OCI-LY1 (cell line): ENCODE measurements around the gene C1orf105.
A peak's percentile ranks its signal among the peaks of the same experiment; 100 is the strongest.
"Not testable (repeated sequence)": the region's sequence is repeated elsewhere in the genome, so short reads cannot be mapped to it uniquely, and the experiment has no call there.

Source experiments
- H2AFZ ChIP-seq: fragments of 200-600 bp; sonication (generic), shearing (Covaris generic); 2 replicates; pipeline ENCODE4 v1.6.0; 2014; ENCODE audit warnings: antibody characterized with exemption, mild to moderate bottlenecking, low read length
- H3F3A ChIP-seq: fragments of 200-600 bp; sonication (generic), shearing (Covaris generic); 2 replicates; pipeline ENCODE4 v1.6.0; 2014; ENCODE audit warnings: mild to moderate bottlenecking, antibody characterized with exemption, low read length, moderate library complexity; ENCODE audit not compliant: insufficient read depth
- H3K27ac ChIP-seq: fragments of 200-600 bp; sonication (generic); 2 replicates; pipeline ENCODE4 v1.5.1; 2014; ENCODE audit warnings: low read length, mixed run types, mild to moderate bottlenecking, low read depth; ENCODE audit not compliant: poor library complexity, severe bottlenecking
- H3K27me3 ChIP-seq: fragments of 200-600 bp; sonication (generic); 2 replicates; pipeline ENCODE4 v1.6.0; 2014; ENCODE audit warnings: antibody characterized with exemption, mild to moderate bottlenecking, low read length, moderate library complexity; ENCODE audit not compliant: insufficient read depth
- H3K36me3 ChIP-seq: fragments of 200-600 bp; sonication (generic); 2 replicates; pipeline ENCODE4 v1.6.1; 2014; ENCODE audit warnings: mild to moderate bottlenecking, antibody characterized with exemption, low read length, moderate library complexity, mixed read lengths; ENCODE audit not compliant: insufficient read depth
- H3K4me1 ChIP-seq: fragments of 200-600 bp; sonication (generic); 2 replicates; pipeline ENCODE4 v1.5.1; 2014; ENCODE audit warnings: mild to moderate bottlenecking, low read length, moderate library complexity; ENCODE audit not compliant: insufficient read depth, severe bottlenecking
- H3K4me2 ChIP-seq: fragments of 200-600 bp; sonication (generic), shearing (Covaris generic); 2 replicates; pipeline ENCODE4 v1.6.1; 2014; ENCODE audit warnings: low read length
- H3K4me3 ChIP-seq: fragments of 200-600 bp; sonication (generic); 2 replicates; pipeline ENCODE4 v1.5.1; 2014; ENCODE audit warnings: low read length, low read depth, mild to moderate bottlenecking, mixed read lengths; ENCODE audit not compliant: poor library complexity, severe bottlenecking
- H3K79me2 ChIP-seq: fragments of 200-600 bp; shearing (Covaris generic); 2 replicates; pipeline ENCODE4 v1.6.1; 2016; ENCODE audit warnings: mixed run types, low read length, mixed read lengths; ENCODE audit not compliant: insufficient read depth
- H3K9ac ChIP-seq: fragments of 200-600 bp; sonication (generic), shearing (Covaris generic); 2 replicates; pipeline ENCODE4 v1.6.1; 2014; ENCODE audit warnings: mild to moderate bottlenecking, low read length, mixed read lengths
- H3K9me2 ChIP-seq: fragments of 200-600 bp; sonication (generic), shearing (Covaris generic); 2 replicates; pipeline ENCODE4 v1.6.1; 2014; ENCODE audit warnings: low read depth, mild to moderate bottlenecking, low read length, mixed read lengths
- H3K9me3 ChIP-seq: fragments of 200-600 bp; shearing (Covaris generic); 2 replicates; pipeline ENCODE4 v1.6.1; 2014; ENCODE audit warnings: low read length, mixed read lengths
- H4K20me1 ChIP-seq: fragments of 200-600 bp; sonication (generic), shearing (Covaris generic); 2 replicates; pipeline ENCODE4 v1.6.0; 2016; ENCODE audit warnings: mild to moderate bottlenecking, low read length; ENCODE audit not compliant: insufficient read depth
- CTCF ChIP-seq: fragments of 200-600 bp; sonication (generic), shearing (Covaris generic); IDR thresholded peaks from 2 replicates; pipeline ENCODE4 v1.5.1; 2017; ENCODE audit warnings: mild to moderate bottlenecking, antibody characterized with exemption, low read length, moderate library complexity, mixed read lengths
- EZH2 ChIP-seq: fragments of 200-600 bp; sonication (generic), shearing (Covaris generic); IDR thresholded peaks from 2 replicates; pipeline ENCODE4 v1.8.0; 2017; ENCODE audit warnings: borderline replicate concordance, mixed run types, mild to moderate bottlenecking, antibody characterized with exemption, low read length, moderate library complexity, mixed read lengths

The C1orf105 gene

GRCh38 chr1:172431204-172431603, 10.7 kb downstream of the C1orf105 start:
- no peaks in the 10 kb centered on the region for H4K20me1 ChIP-seq
- TF ChIP-seq CTCF = no peak
- no peak for TF ChIP-seq EZH2
- H3K79me2 ChIP-seq = no peaks in the 10 kb centered on the region
- H3K9me2 ChIP-seq = no peaks in the 10 kb centered on the region
- H3F3A ChIP-seq = no peaks in the 10 kb centered on the region
- no peak overlapping the region for H3K27ac ChIP-seq
- H3K9ac ChIP-seq = no peak overlapping the region
- H3K4me3 ChIP-seq = no peak overlapping the region
- H3K9me3 ChIP-seq = no peaks in the 10 kb centered on the region
- no peak overlapping the region for H3K4me2 ChIP-seq
- H3K36me3 ChIP-seq = no peaks in the 10 kb centered on the region
- no peak overlapping the region for H2AFZ ChIP-seq
- H3K27me3 ChIP-seq = no peaks in the 10 kb centered on the region
- H3K4me1 ChIP-seq = peaks cover 5% of the 10 kb centered on the region

GRCh38 chr1:172431721-172432192, 11.3 kb downstream of the C1orf105 start:
- no peaks in the 10 kb centered on the region for H3K79me2 ChIP-seq
- H3F3A ChIP-seq = no peaks in the 10 kb centered on the region
- no peaks in the 10 kb centered on the region for H4K20me1 ChIP-seq
- H2AFZ ChIP-seq = no peak overlapping the region
- TF ChIP-seq EZH2 (no peak), CTCF (no peak)
- H3K4me1 ChIP-seq = peaks cover 5% of the 10 kb centered on the region
- no peaks in the 10 kb centered on the region for H3K27me3 ChIP-seq
- H3K4me2 ChIP-seq = no peak overlapping the region
- H3K36me3 ChIP-seq = no peaks in the 10 kb centered on the region
- no peak overlapping the region for H3K9ac ChIP-seq
- H3K27ac ChIP-seq = no peak overlapping the region
- H3K9me3 ChIP-seq = no peaks in the 10 kb centered on the region
- no peak overlapping the region for H3K4me3 ChIP-seq
- H3K9me2 ChIP-seq = no peaks in the 10 kb centered on the region

GRCh38 chr1:172437183-172437582, 16.7 kb downstream of the C1orf105 start:
- H3K79me2 ChIP-seq, H3K4me1 ChIP-seq, H3K27ac ChIP-seq, H3K27me3 ChIP-seq, H3K9ac ChIP-seq, H3K4me3 ChIP-seq, H3K4me2 ChIP-seq, H2AFZ ChIP-seq, H3K9me2 ChIP-seq, H4K20me1 ChIP-seq, H3F3A ChIP-seq, H3K9me3 ChIP-seq: not testable (repeated sequence)
- H3K36me3 ChIP-seq = peaks cover 13% of the 10 kb centered on the region

GRCh38 chr1:172442404-172442803, 21.9 kb downstream of the C1orf105 start:
- no peaks in the 10 kb centered on the region for H4K20me1 ChIP-seq
- peaks cover 16% of the 10 kb centered on the region for H3K36me3 ChIP-seq
- H3K27me3 ChIP-seq = no peaks in the 10 kb centered on the region
- TF ChIP-seq CTCF (no peak), EZH2 (no peak)
- peaks cover 17% of the 10 kb centered on the region for H3K4me1 ChIP-seq
- H3K9me3 ChIP-seq = no peaks in the 10 kb centered on the region
- H3K4me2 ChIP-seq = peak overlapping the region; percentile 83; the same call in 1 of the 2 replicates
- H2AFZ ChIP-seq = no peak overlapping the region
- no peak overlapping the region for H3K27ac ChIP-seq
- no peaks in the 10 kb centered on the region for H3F3A ChIP-seq
- peak overlapping the region; percentile 72 for H3K4me3 ChIP-seq
- H3K79me2 ChIP-seq = no peaks in the 10 kb centered on the region
- no peak overlapping the region for H3K9ac ChIP-seq
- H3K9me2 ChIP-seq = no peaks in the 10 kb centered on the region
